ENCODE results near the gene CAPN8. TPM values are rescaled to one million over a fixed set of nuclear protein-coding genes. Genes with fewer than 3 reads are reported as not detected.
"Not testable (repeated sequence)": the region's sequence is repeated elsewhere in the genome, so short reads cannot be mapped to it uniquely, and the experiment has no call there.

CAPN8 gene
- total RNA-seq, 6 donors from 2014 or later, result 40.3 to 274 (median 74.3) TPM

- 95 to 96% methylated on average over 2 of the region's 2 CpGs for WGBS, 2 donors
- no peak for DNase-seq
Measured at GRCh38 chr1:223521150-223521549, 144.4 kb downstream of the CAPN8 start.

DNA sequence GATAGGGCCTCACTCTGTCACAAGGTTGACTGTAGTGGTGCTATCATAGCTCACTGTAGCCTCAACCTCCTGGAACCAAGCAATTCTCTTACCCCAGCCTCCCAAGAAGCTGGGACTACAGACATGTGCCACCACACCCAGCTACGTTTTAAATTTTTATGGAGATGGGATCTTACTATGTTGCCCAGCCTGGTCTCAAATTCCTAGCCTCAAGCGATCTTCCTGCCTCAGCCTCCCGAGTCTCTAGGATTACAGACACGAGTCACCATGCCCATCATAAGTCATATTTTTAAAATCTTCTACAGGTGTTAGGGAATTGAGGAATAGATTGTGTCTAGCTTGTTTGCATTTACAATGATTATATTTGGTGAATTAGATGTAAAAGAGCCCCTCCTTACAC is 145.3 kb downstream of the CAPN8 start:
- no peaks in the 10 kb centered on the region for H3K36me3 ChIP-seq
- H3K4me1 ChIP-seq, result no peaks in the 10 kb centered on the region
- ATAC-seq (ENCODE audit: low FRiP score in 2 of 2) (no peak), DNase-seq (no peak)
- TF ChIP-seq, protein P1, sequence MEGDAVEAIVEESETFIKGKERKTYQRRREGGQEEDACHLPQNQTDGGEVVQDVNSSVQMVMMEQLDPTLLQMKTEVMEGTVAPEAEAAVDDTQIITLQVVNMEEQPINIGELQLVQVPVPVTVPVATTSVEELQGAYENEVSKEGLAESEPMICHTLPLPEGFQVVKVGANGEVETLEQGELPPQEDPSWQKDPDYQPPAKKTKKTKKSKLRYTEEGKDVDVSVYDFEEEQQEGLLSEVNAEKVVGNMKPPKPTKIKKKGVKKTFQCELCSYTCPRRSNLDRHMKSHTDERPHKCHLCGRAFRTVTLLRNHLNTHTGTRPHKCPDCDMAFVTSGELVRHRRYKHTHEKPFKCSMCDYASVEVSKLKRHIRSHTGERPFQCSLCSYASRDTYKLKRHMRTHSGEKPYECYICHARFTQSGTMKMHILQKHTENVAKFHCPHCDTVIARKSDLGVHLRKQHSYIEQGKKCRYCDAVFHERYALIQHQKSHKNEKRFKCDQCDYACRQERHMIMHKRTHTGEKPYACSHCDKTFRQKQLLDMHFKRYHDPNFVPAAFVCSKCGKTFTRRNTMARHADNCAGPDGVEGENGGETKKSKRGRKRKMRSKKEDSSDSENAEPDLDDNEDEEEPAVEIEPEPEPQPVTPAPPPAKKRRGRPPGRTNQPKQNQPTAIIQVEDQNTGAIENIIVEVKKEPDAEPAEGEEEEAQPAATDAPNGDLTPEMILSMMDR (IDR thresholded peaks at IDR 0.05), result no peak
- TF ChIP-seq POLR2AphosphoS5 (IDR thresholded peaks at IDR 0.05), result no peak
- TF ChIP-seq POLR2A (IDR thresholded peaks at IDR 0.05), result no peak
- TF ChIP-seq EP300 (IDR thresholded peaks at IDR 0.05), result no peak
- 93% methylated on average over 4 of the region's 4 CpGs for WGBS, 2 donors
- no peak overlapping the region for H3K4me3 ChIP-seq
- H3K9me3 ChIP-seq, result no peaks in the 10 kb centered on the region
- H3K27me3 ChIP-seq, result no peaks in the 10 kb centered on the region
- H3K27ac ChIP-seq, result no peak overlapping the region

More at GRCh38 chr1:223521150-223521549, 144.4 kb downstream of the CAPN8 start:
- no peaks in the 10 kb centered on the region for H3K9me3 ChIP-seq
- no peak for ATAC-seq (ENCODE audit: low FRiP score in 2 of 2)
- no peak for TF ChIP-seq EP300 (IDR thresholded peaks at IDR 0.05)
- no peak for TF ChIP-seq POLR2AphosphoS5 (IDR thresholded peaks at IDR 0.05)
- TF ChIP-seq, protein P1 (IDR thresholded peaks at IDR 0.05), result no peak
- no peaks in the 10 kb centered on the region for H3K36me3 ChIP-seq
- H3K27ac ChIP-seq, result no peak overlapping the region
- no peaks in the 10 kb centered on the region for H3K4me1 ChIP-seq
- H3K27me3 ChIP-seq, result no peaks in the 10 kb centered on the region
- H3K4me3 ChIP-seq, result no peak overlapping the region

GRCh38 chr1:223519116-223519515 is 146.4 kb downstream of the CAPN8 start:
- Histone ChIP-seq H3K27ac (no peak overlapping the region), H3K36me3 (no peaks in the 10 kb centered on the region), H3K9me3 (no peaks in the 10 kb centered on the region), H3K27me3 (no peaks in the 10 kb centered on the region), H3K4me3 (no peak overlapping the region), H3K4me1 (no peaks in the 10 kb centered on the region)
- TF ChIP-seq, protein P1 (IDR thresholded peaks at IDR 0.05), result no peak
- TF ChIP-seq POLR2AphosphoS5 (IDR thresholded peaks at IDR 0.05) (no peak), EP300 (IDR thresholded peaks at IDR 0.05) (no peak), POLR2A (IDR thresholded peaks at IDR 0.05) (no peak)
- no peak for DNase-seq
- WGBS, 2 donors, result 94% methylated on average over 2 of the region's 2 CpGs
- no peak for ATAC-seq (ENCODE audit: low FRiP score in 2 of 2)

- H3K9me3 ChIP-seq; H3K36me3 ChIP-seq; H3K27ac ChIP-seq; H3K4me1 ChIP-seq; H3K27me3 ChIP-seq; ATAC-seq (ENCODE audit: low FRiP score in 2 of 2); H3K4me3 ChIP-seq; DNase-seq: not testable (repeated sequence)
- WGBS, 2 donors, result 59 to 60% methylated on average over 1 of the region's 1 CpG
Measured at GRCh38 chr1:223518553-223518952, 146.9 kb downstream of the CAPN8 start.

- ATAC-seq (ENCODE audit: low FRiP score in 2 of 2), result peak; percentile 17 to 19
- no peak overlapping the region for H3K27ac ChIP-seq
Measured at GRCh38 chr1:223515926-223516325, 149.6 kb downstream of the CAPN8 start.

More at GRCh38 chr1:223515926-223516325, 149.6 kb downstream of the CAPN8 start:
- 71 to 74% methylated on average over 2 to 7 of the region's 7 CpGs for WGBS, 2 donors
- Histone ChIP-seq H3K36me3 (no peaks in the 10 kb centered on the region), H3K4me3 (no peak overlapping the region), H3K27me3 (no peaks in the 10 kb centered on the region), H3K9me3 (no peaks in the 10 kb centered on the region), H3K4me1 (peaks cover 0 to 3% (median 0%) of the 10 kb centered on the region in 4 donors)
- no peak for TF ChIP-seq EP300 (IDR thresholded peaks at IDR 0.05)
- TF ChIP-seq, protein P1 (IDR thresholded peaks at IDR 0.05), result no peak
- no peak for TF ChIP-seq POLR2A (IDR thresholded peaks at IDR 0.05)
- no peak for TF ChIP-seq POLR2AphosphoS5 (IDR thresholded peaks at IDR 0.05)
- peak in 1 of 2 donors; percentile 58 for DNase-seq
